ENCODE data around the gene GNG8. TPM values are rescaled to one million over a fixed set of nuclear protein-coding genes. Genes with fewer than 3 reads are reported as not detected.

GNG8 gene
- total and polyA plus RNA-seq, 7 donors: not detected

DNA sequence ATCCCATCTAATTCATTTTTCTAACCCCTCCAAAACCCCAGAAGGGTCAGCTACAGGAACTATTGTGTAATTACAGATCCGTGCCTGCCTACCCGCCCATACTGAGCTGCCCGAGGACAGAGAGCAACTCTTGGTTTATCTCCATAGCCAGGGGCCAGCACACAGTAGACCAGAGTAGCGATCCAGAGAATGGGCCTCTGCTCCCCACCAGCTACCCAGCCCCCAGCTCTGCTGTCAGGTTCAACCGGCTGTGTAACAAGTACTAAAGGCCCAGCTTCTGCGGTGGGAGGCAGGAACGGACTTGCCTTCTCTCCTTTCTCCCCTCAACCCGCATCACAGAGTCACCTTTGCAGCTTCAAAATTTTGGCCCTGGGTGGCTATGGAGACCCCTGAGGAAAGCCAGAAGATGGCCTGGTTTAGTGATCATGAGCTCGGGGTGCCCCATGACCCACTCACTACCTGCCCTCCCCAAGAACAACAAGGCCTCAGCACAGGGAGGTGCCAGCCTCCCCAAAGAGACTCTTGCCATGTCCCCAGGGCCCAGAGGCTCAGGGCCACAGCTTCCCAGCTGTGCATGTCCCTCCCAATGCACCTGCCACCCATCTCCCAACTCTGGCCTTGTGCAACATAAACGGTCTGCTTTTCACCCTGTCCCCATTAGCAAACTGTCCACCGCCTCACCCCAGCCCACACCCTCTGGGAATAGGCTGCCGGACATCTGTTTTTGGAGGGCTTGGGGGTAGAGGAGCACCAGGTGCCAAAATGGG, 29.1 kb downstream of the GNG8 start:
- Histone ChIP-seq H3K27ac (no peak overlapping the region), H3K9me3 (no peaks in the 10 kb centered on the region), H3K4me1 (peaks cover 0 to 42% (median 39%) of the 10 kb centered on the region in 4 donors), H3K27me3 (no peaks in the 10 kb centered on the region), H3K4me3 (no peak overlapping the region), H3K36me3 (peaks cover 26 to 49% (median 45%) of the 10 kb centered on the region in 4 donors)
- DNase-seq: peak; percentile 57
- TF ChIP-seq EP300 (IDR thresholded peaks at IDR 0.05) (no peak), POLR2A (IDR thresholded peaks at IDR 0.05) (no peak), POLR2AphosphoS5 (IDR thresholded peaks at IDR 0.05) (no peak)
- TF ChIP-seq, protein P1, sequence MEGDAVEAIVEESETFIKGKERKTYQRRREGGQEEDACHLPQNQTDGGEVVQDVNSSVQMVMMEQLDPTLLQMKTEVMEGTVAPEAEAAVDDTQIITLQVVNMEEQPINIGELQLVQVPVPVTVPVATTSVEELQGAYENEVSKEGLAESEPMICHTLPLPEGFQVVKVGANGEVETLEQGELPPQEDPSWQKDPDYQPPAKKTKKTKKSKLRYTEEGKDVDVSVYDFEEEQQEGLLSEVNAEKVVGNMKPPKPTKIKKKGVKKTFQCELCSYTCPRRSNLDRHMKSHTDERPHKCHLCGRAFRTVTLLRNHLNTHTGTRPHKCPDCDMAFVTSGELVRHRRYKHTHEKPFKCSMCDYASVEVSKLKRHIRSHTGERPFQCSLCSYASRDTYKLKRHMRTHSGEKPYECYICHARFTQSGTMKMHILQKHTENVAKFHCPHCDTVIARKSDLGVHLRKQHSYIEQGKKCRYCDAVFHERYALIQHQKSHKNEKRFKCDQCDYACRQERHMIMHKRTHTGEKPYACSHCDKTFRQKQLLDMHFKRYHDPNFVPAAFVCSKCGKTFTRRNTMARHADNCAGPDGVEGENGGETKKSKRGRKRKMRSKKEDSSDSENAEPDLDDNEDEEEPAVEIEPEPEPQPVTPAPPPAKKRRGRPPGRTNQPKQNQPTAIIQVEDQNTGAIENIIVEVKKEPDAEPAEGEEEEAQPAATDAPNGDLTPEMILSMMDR (IDR thresholded peaks at IDR 0.05): no peak
- WGBS, 2 donors: 86 to 90% methylated on average over 12 of the region's 12 CpGs
- intact Hi-C loops (cut with DNase I): loop anchor here (10.0 kb wide), 1 partner anchor 248 kb away; the partner anchor contains the start of gene AP2S1

DNA sequence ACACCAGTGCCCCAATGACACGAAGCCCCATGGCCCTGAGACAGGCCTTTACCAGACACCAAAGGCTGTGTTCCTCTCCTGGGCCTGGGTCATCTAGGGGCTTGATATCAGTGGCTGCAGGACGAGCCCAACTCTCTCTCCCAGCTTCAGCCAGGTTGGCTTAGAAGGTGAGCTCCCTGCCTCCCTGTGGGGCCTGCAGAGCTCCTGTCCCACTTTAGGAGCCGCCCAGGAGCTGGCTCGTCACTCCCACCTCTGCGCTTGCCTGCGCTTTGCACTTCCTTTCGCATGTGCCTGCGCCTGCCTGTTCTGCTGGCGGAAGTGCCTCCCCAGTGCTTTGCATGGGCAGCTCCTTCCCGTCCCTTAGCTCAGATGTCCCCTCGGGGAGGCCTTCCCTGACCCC, 30.0 kb downstream of the GNG8 start:
- H3K4me3 ChIP-seq: no peak overlapping the region
- DNase-seq: peak; percentile 59
- intact Hi-C loops (cut with DNase I): loop anchor here (10.0 kb wide), 1 partner anchor 249 kb away; the partner anchor contains the start of gene AP2S1
- H3K4me1 ChIP-seq: peaks cover 0 to 42% (median 41%) of the 10 kb centered on the region in 4 donors
- TF ChIP-seq EP300 (IDR thresholded peaks at IDR 0.05) (no peak), POLR2A (IDR thresholded peaks at IDR 0.05) (no peak), POLR2AphosphoS5 (IDR thresholded peaks at IDR 0.05) (no peak)
- TF ChIP-seq, protein P1 (IDR thresholded peaks at IDR 0.05): no peak
- peak overlapping the region in 2 of 4 donors; percentile 61 to 95 for H3K27ac ChIP-seq
- no peaks in the 10 kb centered on the region for H3K9me3 ChIP-seq
- H3K36me3 ChIP-seq: peaks cover 26 to 49% (median 45%) of the 10 kb centered on the region in 4 donors
- H3K27me3 ChIP-seq: no peaks in the 10 kb centered on the region
- 94 to 95% methylated on average over 11 of the region's 11 CpGs for WGBS, 2 donors

DNA sequence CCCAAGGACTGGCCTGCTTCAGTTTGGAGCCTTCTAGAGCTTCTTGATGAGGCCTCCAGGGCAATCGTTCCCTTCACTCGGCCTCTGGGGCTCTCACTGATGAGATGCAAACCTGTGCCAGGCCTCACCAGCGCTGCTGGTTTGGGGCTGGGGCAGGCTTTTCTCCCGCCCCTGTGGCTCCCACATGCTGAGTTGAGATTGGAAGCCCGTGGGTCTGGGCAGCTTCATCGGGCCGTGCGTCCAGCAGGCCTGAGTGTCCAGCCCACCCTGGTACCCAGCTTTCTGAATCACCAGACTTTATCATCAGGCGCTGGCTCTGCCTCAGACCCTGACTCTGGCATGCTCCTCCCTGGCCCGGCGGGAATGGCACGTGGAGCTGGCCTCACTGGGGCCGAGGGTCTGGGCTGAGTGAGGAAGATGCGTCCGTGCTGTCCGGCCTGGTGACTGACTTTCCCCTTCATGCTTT, 30.6 kb downstream of the GNG8 start:
- H3K4me1 ChIP-seq: peaks cover 0 to 42% (median 42%) of the 10 kb centered on the region in 4 donors
- TF ChIP-seq, protein P1 (IDR thresholded peaks at IDR 0.05): no peak
- TF ChIP-seq POLR2AphosphoS5 (IDR thresholded peaks at IDR 0.05) (no peak), POLR2A (IDR thresholded peaks at IDR 0.05) (no peak)
- peak overlapping the region in 3 of 4 donors; percentile 61 to 95 (median 95) for H3K27ac ChIP-seq
- H3K4me3 ChIP-seq: peak overlapping the region in 1 of 4 donors; percentile 5
- peak; percentile 54 for DNase-seq
- H3K9me3 ChIP-seq: no peaks in the 10 kb centered on the region
- WGBS, 2 donors: 86 to 91% methylated on average over 16 of the region's 16 CpGs
- peaks cover 26 to 48% (median 45%) of the 10 kb centered on the region in 4 donors for H3K36me3 ChIP-seq
- intact Hi-C loops (cut with DNase I): loop anchor here (10.0 kb wide), 1 partner anchor 249 kb away; the partner anchor contains the start of gene AP2S1
- H3K27me3 ChIP-seq: no peaks in the 10 kb centered on the region

DNA sequence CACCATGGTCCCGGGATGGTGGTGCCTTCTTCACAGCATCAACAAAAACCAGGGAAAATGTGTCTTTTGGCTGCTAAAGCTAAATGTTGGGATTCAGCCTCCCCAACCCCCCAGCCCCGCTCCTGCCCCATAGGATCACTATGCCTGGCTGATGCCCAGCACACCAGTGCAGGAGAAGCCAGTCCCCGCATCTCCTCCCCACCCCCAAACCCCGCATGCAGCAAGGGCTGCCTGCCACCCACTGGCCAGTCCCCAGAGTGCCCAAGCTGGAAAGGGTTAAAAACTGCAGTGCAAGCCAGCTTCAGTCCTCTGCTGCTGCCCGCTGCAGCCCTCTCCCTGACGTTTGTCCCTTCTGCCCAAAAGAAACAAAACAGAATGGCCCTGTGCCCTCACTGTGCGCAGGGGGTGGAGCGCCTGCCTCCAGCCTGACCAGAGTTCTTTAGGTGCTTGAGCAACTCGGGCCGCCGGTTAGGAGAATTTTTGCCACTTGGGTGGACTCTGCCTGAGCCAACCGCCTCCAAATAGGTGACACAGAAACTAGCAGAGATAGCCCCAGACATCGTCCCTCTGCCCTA, 31.1 kb downstream of the GNG8 start:
- intact Hi-C loops (cut with DNase I): loop anchor here (10.0 kb wide), 1 partner anchor 250 kb away; the partner anchor contains the start of gene AP2S1
- peaks cover 0 to 47% (median 44%) of the 10 kb centered on the region in 4 donors for H3K4me1 ChIP-seq
- H3K9me3 ChIP-seq: no peaks in the 10 kb centered on the region
- H3K36me3 ChIP-seq: peaks cover 24 to 43% (median 41%) of the 10 kb centered on the region in 4 donors
- H3K27ac ChIP-seq: peak overlapping the region in 3 of 4 donors; percentile 61 to 95 (median 95)
- WGBS, 2 donors: 83 to 85% methylated on average over 13 of the region's 13 CpGs
- peak overlapping the region in 1 of 4 donors; percentile 5 for H3K4me3 ChIP-seq
- DNase-seq: peak; percentile 66
- H3K27me3 ChIP-seq: no peaks in the 10 kb centered on the region
- no peak for TF ChIP-seq EP300 (IDR thresholded peaks at IDR 0.05)
- no peak for TF ChIP-seq POLR2AphosphoS5 (IDR thresholded peaks at IDR 0.05)
- no peak for TF ChIP-seq POLR2A (IDR thresholded peaks at IDR 0.05)
- TF ChIP-seq, protein P1 (IDR thresholded peaks at IDR 0.05): no peak
